ENCODE results near the gene PRSS23. TPM values are rescaled to one million over a fixed set of nuclear protein-coding genes. Genes with fewer than 3 reads are reported as not detected.
A peak's percentile ranks its signal among the peaks of the same experiment; 100 is the strongest.

Gene PRSS23
- total and polyA plus RNA-seq, 4 experiments from 2014 or later: 0.08 TPM; not detected in 3

- Mint-ChIP-seq H3K4me1 (peaks cover 4 to 11% (median 8%) of the 10 kb centered on the region in 4 donors), H3K9me3 (peaks cover 0 to 3% (median 0%) of the 10 kb centered on the region in 8 donors)
These were observed 4.6 kb downstream of the PRSS23 start for GRCh38 chr11:86804951-86805350.

GRCh38 chr11:86805873-86806310 is 5.5 kb downstream of the PRSS23 start:
- peaks cover 16 to 25% of the 10 kb centered on the region in 2 donors for H3K27me3 Mint-ChIP-seq
- H3K9me3 Mint-ChIP-seq: peaks cover 0 to 3% (median 0%) of the 10 kb centered on the region in 8 donors
- H3K9me3 ChIP-seq (ENCODE audit: control insufficient read depth in 1 of 2, low read length in 2 of 2): no peaks in the 10 kb centered on the region
- ChIA-PET CTCF (ENCODE audit: partially characterized antibody) (interaction anchor here (1.5 kb wide), 1 partner anchor 14 kb away, joined by 6 read pairs; no protein-coding TSS in a partner anchor), POLR2A (ENCODE audit: partially characterized antibody) (no interaction called here)
- H3K36me3 Mint-ChIP-seq: no peaks in the 10 kb centered on the region
- H3K4me3 Mint-ChIP-seq: peak overlapping the region in 1 of 8 donors; percentile 2
- peaks cover 10% of the 10 kb centered on the region for H3K4me1 ChIP-seq (ENCODE audit: insufficient read depth, low read length)
- H3K27ac ChIP-seq (ENCODE audit: low read depth, low read length): no peak overlapping the region
- H3K27me3 ChIP-seq (ENCODE audit: insufficient read depth, low read length): no peaks in the 10 kb centered on the region
- H3K4me1 Mint-ChIP-seq: peaks cover 4 to 7% (median 7%) of the 10 kb centered on the region in 4 donors
- peak overlapping the region in 2 of 7 donors; percentile 11 to 53 for H3K27ac Mint-ChIP-seq
- no peak overlapping the region for H3K4me3 ChIP-seq (ENCODE audit: low read length in 2 of 2)
- H3K36me3 ChIP-seq (ENCODE audit: insufficient read depth, low read length): no peaks in the 10 kb centered on the region
- no peak for DNase-seq
- intact Hi-C loops (cut with micrococcal nuclease): no loop called here

More at GRCh38 chr11:86804951-86805350, 4.6 kb downstream of the PRSS23 start:
- Mint-ChIP-seq H3K27ac (no peak overlapping the region), H3K27me3 (peaks cover 18 to 27% of the 10 kb centered on the region in 2 donors), H3K36me3 (no peaks in the 10 kb centered on the region), H3K4me3 (no peak overlapping the region)
- DNase-seq: no peak
- H3K4me3 ChIP-seq (ENCODE audit: low read length in 2 of 2): no peak overlapping the region
- H3K9me3 ChIP-seq (ENCODE audit: control insufficient read depth in 1 of 2, low read length in 2 of 2): no peaks in the 10 kb centered on the region
- H3K27ac ChIP-seq (ENCODE audit: low read depth, low read length): no peak overlapping the region
- no peaks in the 10 kb centered on the region for H3K36me3 ChIP-seq (ENCODE audit: insufficient read depth, low read length)
- no peaks in the 10 kb centered on the region for H3K27me3 ChIP-seq (ENCODE audit: insufficient read depth, low read length)
- ChIA-PET POLR2A (ENCODE audit: partially characterized antibody) (no interaction called here), CTCF (ENCODE audit: partially characterized antibody) (no interaction called here)
- H3K4me1 ChIP-seq (ENCODE audit: insufficient read depth, low read length): peaks cover 10% of the 10 kb centered on the region
- intact Hi-C loops (cut with micrococcal nuclease): no loop called here

- no peak overlapping the region for H3K27ac ChIP-seq (ENCODE audit: low read depth, low read length)
These were observed 6.6 kb downstream of the PRSS23 start for GRCh38 chr11:86806903-86807302.

DNA sequence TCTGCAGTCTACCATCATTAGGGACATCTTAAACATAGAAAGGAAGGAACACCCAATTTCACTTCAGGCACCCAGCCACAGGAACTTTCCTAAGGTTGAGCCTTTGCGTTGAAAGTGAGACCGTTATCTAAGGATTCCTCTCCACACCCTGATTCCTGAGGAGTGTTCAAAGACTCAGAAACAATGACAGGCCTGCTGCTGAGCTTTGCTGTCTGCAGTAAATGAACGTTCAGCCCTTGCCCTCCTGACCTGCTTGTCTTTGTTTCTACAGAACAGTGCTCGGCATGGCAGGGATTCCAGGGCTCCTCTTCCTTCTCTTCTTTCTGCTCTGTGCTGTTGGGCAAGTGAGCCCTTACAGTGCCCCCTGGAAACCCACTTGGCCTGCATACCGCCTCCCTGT is 7.0 kb downstream of the PRSS23 start:
- no peaks in the 10 kb centered on the region for H3K27me3 ChIP-seq (ENCODE audit: insufficient read depth, low read length)
- DNase-seq: no peak
- H3K27ac Mint-ChIP-seq: no peak overlapping the region
- ChIA-PET CTCF (ENCODE audit: partially characterized antibody) (interaction anchor here (1.0 kb wide), 1 partner anchor 20 kb away, joined by 3 read pairs; no protein-coding TSS in a partner anchor), POLR2A (ENCODE audit: partially characterized antibody) (no interaction called here)
- H3K4me1 Mint-ChIP-seq: peaks cover 4 to 7% (median 6%) of the 10 kb centered on the region in 4 donors
- no peak overlapping the region for H3K27ac ChIP-seq (ENCODE audit: low read depth, low read length)
- H3K27me3 Mint-ChIP-seq: peaks cover 9 to 13% of the 10 kb centered on the region in 2 donors
- no peaks in the 10 kb centered on the region for H3K36me3 Mint-ChIP-seq
- H3K9me3 Mint-ChIP-seq: no peaks in the 10 kb centered on the region
- H3K4me3 Mint-ChIP-seq: no peak overlapping the region
- H3K9me3 ChIP-seq (ENCODE audit: control insufficient read depth in 1 of 2, low read length in 2 of 2): no peaks in the 10 kb centered on the region
- no peak overlapping the region for H3K4me3 ChIP-seq (ENCODE audit: low read length in 2 of 2)
- intact Hi-C loops (cut with micrococcal nuclease): no loop called here
- H3K36me3 ChIP-seq (ENCODE audit: insufficient read depth, low read length): no peaks in the 10 kb centered on the region
- peaks cover 10% of the 10 kb centered on the region for H3K4me1 ChIP-seq (ENCODE audit: insufficient read depth, low read length)

More at GRCh38 chr11:86806903-86807302, 6.6 kb downstream of the PRSS23 start:
- ChIA-PET POLR2A (ENCODE audit: partially characterized antibody) (no interaction called here), CTCF (ENCODE audit: partially characterized antibody) (interaction anchor here (1.0 to 1.5 kb wide), 2 partner anchors 13 to 20 kb away, joined by 3 to 6 read pairs; no protein-coding TSS in a partner anchor)
- Histone ChIP-seq H3K9me3 (ENCODE audit: control insufficient read depth in 1 of 2, low read length in 2 of 2) (no peaks in the 10 kb centered on the region), H3K4me3 (ENCODE audit: low read length in 2 of 2) (no peak overlapping the region), H3K27me3 (ENCODE audit: insufficient read depth, low read length) (no peaks in the 10 kb centered on the region), H3K36me3 (ENCODE audit: insufficient read depth, low read length) (no peaks in the 10 kb centered on the region), H3K4me1 (ENCODE audit: insufficient read depth, low read length) (peaks cover 10% of the 10 kb centered on the region)
- DNase-seq: no peak
- Mint-ChIP-seq H3K36me3 (no peaks in the 10 kb centered on the region), H3K27ac (no peak overlapping the region), H3K27me3 (peaks cover 13 to 18% of the 10 kb centered on the region in 2 donors), H3K4me1 (peaks cover 4 to 7% (median 6%) of the 10 kb centered on the region in 4 donors), H3K4me3 (no peak overlapping the region), H3K9me3 (peaks cover 0 to 3% (median 0%) of the 10 kb centered on the region in 8 donors)
- intact Hi-C loops (cut with micrococcal nuclease): no loop called here

DNA sequence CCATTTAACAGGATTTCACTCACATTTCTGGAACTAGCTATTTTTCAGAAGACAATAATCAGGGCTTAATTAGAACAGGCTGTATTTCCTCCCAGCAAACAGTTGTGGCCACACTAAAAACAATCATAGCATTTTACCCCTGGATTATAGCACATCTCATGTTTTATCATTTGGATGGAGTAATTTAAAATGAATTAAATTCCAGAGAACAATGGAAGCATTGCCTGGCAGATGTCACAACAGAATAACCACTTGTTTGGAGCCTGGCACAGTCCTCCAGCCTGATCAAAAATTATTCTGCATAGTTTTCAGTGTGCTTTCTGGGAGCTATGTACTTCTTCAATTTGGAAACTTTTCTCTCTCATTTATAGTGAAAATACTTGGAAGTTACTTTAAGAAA is 9.2 kb downstream of the PRSS23 start:
- Histone ChIP-seq H3K4me1 (ENCODE audit: insufficient read depth, low read length) (peaks cover 10% of the 10 kb centered on the region), H3K27ac (ENCODE audit: low read depth, low read length) (no peak overlapping the region), H3K9me3 (ENCODE audit: control insufficient read depth in 1 of 2, low read length in 2 of 2) (no peaks in the 10 kb centered on the region), H3K36me3 (ENCODE audit: insufficient read depth, low read length) (no peaks in the 10 kb centered on the region), H3K4me3 (ENCODE audit: low read length in 2 of 2) (no peak overlapping the region), H3K27me3 (ENCODE audit: insufficient read depth, low read length) (no peaks in the 10 kb centered on the region)
- no peak for DNase-seq
- H3K4me3 Mint-ChIP-seq: no peak overlapping the region
- intact Hi-C loops (cut with micrococcal nuclease): no loop called here
- H3K4me1 Mint-ChIP-seq: peaks cover 4 to 7% (median 6%) of the 10 kb centered on the region in 4 donors
- ChIA-PET POLR2A (ENCODE audit: partially characterized antibody) (no interaction called here), CTCF (ENCODE audit: partially characterized antibody) (no interaction called here)
- no peak overlapping the region for H3K27ac Mint-ChIP-seq
- H3K36me3 Mint-ChIP-seq: no peaks in the 10 kb centered on the region
- peaks cover 0 to 9% of the 10 kb centered on the region in 2 donors for H3K27me3 Mint-ChIP-seq
- H3K9me3 Mint-ChIP-seq: no peaks in the 10 kb centered on the region

- Histone ChIP-seq H3K4me3 (ENCODE audit: low read length in 2 of 2) (no peak overlapping the region), H3K27ac (ENCODE audit: low read depth, low read length) (no peak overlapping the region), H3K27me3 (ENCODE audit: insufficient read depth, low read length) (no peaks in the 10 kb centered on the region), H3K36me3 (ENCODE audit: insufficient read depth, low read length) (no peaks in the 10 kb centered on the region), H3K4me1 (ENCODE audit: insufficient read depth, low read length) (peaks cover 10% of the 10 kb centered on the region), H3K9me3 (ENCODE audit: control insufficient read depth in 1 of 2, low read length in 2 of 2) (no peaks in the 10 kb centered on the region)
- H3K27me3 Mint-ChIP-seq: peaks cover 0 to 9% of the 10 kb centered on the region in 2 donors
- H3K9me3 Mint-ChIP-seq: no peaks in the 10 kb centered on the region
- H3K4me1 Mint-ChIP-seq: peaks cover 4 to 7% (median 6%) of the 10 kb centered on the region in 4 donors
- no peak overlapping the region for H3K27ac Mint-ChIP-seq
- no peak overlapping the region for H3K4me3 Mint-ChIP-seq
- CTCF ChIA-PET (ENCODE audit: partially characterized antibody): no interaction called here
- POLR2A ChIA-PET (ENCODE audit: partially characterized antibody): no interaction called here
- intact Hi-C loops (cut with micrococcal nuclease): no loop called here
- H3K36me3 Mint-ChIP-seq: no peaks in the 10 kb centered on the region
- DNase-seq: no peak
These were observed 9.9 kb downstream of the PRSS23 start for GRCh38 chr11:86810288-86810687.

GRCh38 chr11:86811637-86812321 is 11.4 kb downstream of the PRSS23 start:
- no peaks in the 10 kb centered on the region for H3K4me1 Mint-ChIP-seq
- intact Hi-C loops (cut with micrococcal nuclease): no loop called here
- H3K27me3 Mint-ChIP-seq: peaks cover 0 to 16% of the 10 kb centered on the region in 2 donors
- no peak overlapping the region for H3K27ac Mint-ChIP-seq
- H3K9me3 ChIP-seq (ENCODE audit: control insufficient read depth in 1 of 2, low read length in 2 of 2): no peaks in the 10 kb centered on the region
- no peaks in the 10 kb centered on the region for H3K9me3 Mint-ChIP-seq
- DNase-seq: no peak
- ChIA-PET CTCF (ENCODE audit: partially characterized antibody) (interaction anchor here (1.7 kb wide), 1 partner anchor 357 kb away, joined by 5 read pairs; no protein-coding TSS in a partner anchor), POLR2A (ENCODE audit: partially characterized antibody) (no interaction called here)
- H3K4me3 Mint-ChIP-seq: no peak overlapping the region
- H3K36me3 Mint-ChIP-seq: no peaks in the 10 kb centered on the region
- H3K27ac ChIP-seq (ENCODE audit: low read depth, low read length): no peak overlapping the region
- H3K4me1 ChIP-seq (ENCODE audit: insufficient read depth, low read length): no peaks in the 10 kb centered on the region
- no peaks in the 10 kb centered on the region for H3K27me3 ChIP-seq (ENCODE audit: insufficient read depth, low read length)
- no peak overlapping the region for H3K4me3 ChIP-seq (ENCODE audit: low read length in 2 of 2)
- H3K36me3 ChIP-seq (ENCODE audit: insufficient read depth, low read length): no peaks in the 10 kb centered on the region

Data from CD4-positive, alpha-beta memory T cell (primary cell).